C4-2B (cell line): ENCODE measurements around the gene PIGN.

Source experiments
- CTCF ChIP-seq: fragments of 450-650 bp; conservative IDR thresholded peaks from 2 replicates; pipeline ENCODE4 v1.5.1; 2017; ENCODE audit warnings: mild to moderate bottlenecking
- ZFX ChIP-seq: fragments of 450-650 bp; IDR thresholded peaks from 2 replicates; pipeline ENCODE4 v1.6.1; 2017

GRCh38 chr18:61998957-61999356 is 187.9 kb downstream of the PIGN start:
- TF ChIP-seq CTCF (no peak), ZFX (no peak)
